Omental fat pad (tissue), 4 donors: ENCODE results near the gene SEMA4D. TPM values are rescaled to one million over a fixed set of nuclear protein-coding genes. Genes with fewer than 3 reads are reported as not detected.
"Not testable (repeated sequence)": the region's sequence is repeated elsewhere in the genome, so short reads cannot be mapped to it uniquely, and the experiment has no call there.

ENCODE experiments used
- ATAC-seq: fragments of 150-250 bp; one replicate; pipeline ENCODE4 v1.9.1; 2016; ENCODE audit warnings: mild to moderate bottlenecking, moderate library complexity; ENCODE audit not compliant: low FRiP score
- DNase-seq: peaks from one replicate; pipeline ENCODE4 v3.0.0-alpha.2; 2019; ENCODE audit warnings: low spot score
- CTCF ChIP-seq, 3 donors: fragments of 450-650 bp; IDR thresholded peaks; one replicate each; pipeline ENCODE4 v1.5.1; 2016 to 2017; ENCODE audit warnings: antibody characterized with exemption in 3 of 3, mild to moderate bottlenecking in 3 of 3, moderate library complexity in 2 of 3
- total RNA-seq, 4 donors: library from RNA; depleted of rRNA; stranded (reverse); fragments of >200 nt; gene quantifications; one replicate each; pipeline ENCODE4 v1.1.0, GENCODE V29; 2016

The SEMA4D gene
- total RNA-seq, 4 donors from 2014 or later: 14.2 to 49.5 (median 18.3) TPM

GRCh38 chr9:89351584-89352300 lies 146.2 kb downstream of the SEMA4D start:
- DNase-seq: no peak
- no peak for ATAC-seq
- TF ChIP-seq CTCF (IDR thresholded peaks at IDR 0.05): no peak

- TF ChIP-seq CTCF (IDR thresholded peaks at IDR 0.05): no peak
- ATAC-seq: no peak
- no peak for DNase-seq
Observed at GRCh38 chr9:89350988-89351557, 146.8 kb downstream of the SEMA4D start.

GRCh38 chr9:89349607-89350006 lies 148.3 kb downstream of the SEMA4D start:
- ATAC-seq (no peak), DNase-seq (no peak)
- no peak for TF ChIP-seq CTCF (IDR thresholded peaks at IDR 0.05)

- no peak for TF ChIP-seq CTCF (IDR thresholded peaks at IDR 0.05)
- ATAC-seq (no peak), DNase-seq (no peak)
Observed at GRCh38 chr9:89347651-89348050, 150.3 kb downstream of the SEMA4D start.

- ATAC-seq (no peak), DNase-seq (no peak)
- no peak for TF ChIP-seq CTCF (IDR thresholded peaks at IDR 0.05)
Observed at GRCh38 chr9:89346696-89347095, 151.2 kb downstream of the SEMA4D start.

GRCh38 chr9:89345476-89345875 lies 152.4 kb downstream of the SEMA4D start:
- TF ChIP-seq CTCF (IDR thresholded peaks at IDR 0.05): no peak

GRCh38 chr9:89343812-89344211 lies 154.1 kb downstream of the SEMA4D start:
- not testable (repeated sequence) for DNase-seq, ATAC-seq

More at GRCh38 chr9:89345476-89345875, 152.4 kb downstream of the SEMA4D start:
- ATAC-seq: no peak
- DNase-seq: no peak
